Measurements from ENCODE around the gene CLDN14. TPM values are rescaled to one million over a fixed set of nuclear protein-coding genes. Genes with fewer than 3 reads are reported as not detected.

The CLDN14 gene
- total RNA-seq, 1 donor from 2014 or later, result not detected

GRCh38 chr21:36454093-36454531, 25.8 kb downstream of the CLDN14 start:
- H3K27ac Mint-ChIP-seq (ENCODE audit: unreplicated experiment), result peak overlapping the region; percentile 5
- H3K36me3 Mint-ChIP-seq (ENCODE audit: low read depth, unreplicated experiment), result peaks cover 7% of the 10 kb centered on the region
- FAIRE-seq (no peak), DNase-seq (ENCODE audit: low read depth) (no peak)
- TF ChIP-seq, protein P1, sequence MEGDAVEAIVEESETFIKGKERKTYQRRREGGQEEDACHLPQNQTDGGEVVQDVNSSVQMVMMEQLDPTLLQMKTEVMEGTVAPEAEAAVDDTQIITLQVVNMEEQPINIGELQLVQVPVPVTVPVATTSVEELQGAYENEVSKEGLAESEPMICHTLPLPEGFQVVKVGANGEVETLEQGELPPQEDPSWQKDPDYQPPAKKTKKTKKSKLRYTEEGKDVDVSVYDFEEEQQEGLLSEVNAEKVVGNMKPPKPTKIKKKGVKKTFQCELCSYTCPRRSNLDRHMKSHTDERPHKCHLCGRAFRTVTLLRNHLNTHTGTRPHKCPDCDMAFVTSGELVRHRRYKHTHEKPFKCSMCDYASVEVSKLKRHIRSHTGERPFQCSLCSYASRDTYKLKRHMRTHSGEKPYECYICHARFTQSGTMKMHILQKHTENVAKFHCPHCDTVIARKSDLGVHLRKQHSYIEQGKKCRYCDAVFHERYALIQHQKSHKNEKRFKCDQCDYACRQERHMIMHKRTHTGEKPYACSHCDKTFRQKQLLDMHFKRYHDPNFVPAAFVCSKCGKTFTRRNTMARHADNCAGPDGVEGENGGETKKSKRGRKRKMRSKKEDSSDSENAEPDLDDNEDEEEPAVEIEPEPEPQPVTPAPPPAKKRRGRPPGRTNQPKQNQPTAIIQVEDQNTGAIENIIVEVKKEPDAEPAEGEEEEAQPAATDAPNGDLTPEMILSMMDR (IDR thresholded peaks at IDR 0.05; ENCODE audit: insufficient read depth, low read depth, low read length), result no peak
- TF ChIP-seq EZH2 (IDR thresholded peaks at IDR 0.05; ENCODE audit: insufficient read depth, low read length), result no peak
- H3K9ac ChIP-seq (ENCODE audit: low read length), result peak overlapping the region; percentile 30
- H2AFZ ChIP-seq (ENCODE audit: low read depth, low read length), result no peak overlapping the region
- no peaks in the 10 kb centered on the region for H3K27me3 ChIP-seq (ENCODE audit: insufficient read depth, low read length)
- H3K4me3 Mint-ChIP-seq (ENCODE audit: unreplicated experiment), result peak overlapping the region; percentile 22
- H3K9me3 Mint-ChIP-seq (ENCODE audit: unreplicated experiment), result peaks cover 3% of the 10 kb centered on the region
- no peak overlapping the region for H3K4me2 ChIP-seq (ENCODE audit: low read length)
- no peaks in the 10 kb centered on the region for H3K27me3 Mint-ChIP-seq (ENCODE audit: low read depth, unreplicated experiment)
- no peaks in the 10 kb centered on the region for H4K20me1 ChIP-seq (ENCODE audit: insufficient read depth, low read length)
- H3K27ac ChIP-seq (ENCODE audit: low read depth, low read length), result no peak overlapping the region
- H3K4me1 Mint-ChIP-seq (ENCODE audit: low read depth, unreplicated experiment), result peaks cover 20% of the 10 kb centered on the region
- H3K9me3 ChIP-seq (ENCODE audit: insufficient read depth, low read depth, low read length), result no peaks in the 10 kb centered on the region
- H3K36me3 ChIP-seq (ENCODE audit: insufficient read depth, low read length), result no peaks in the 10 kb centered on the region
- peaks cover 15% of the 10 kb centered on the region for H3K4me1 ChIP-seq (ENCODE audit: insufficient read depth, low read length)
- no peak overlapping the region for H3K4me3 ChIP-seq (ENCODE audit: insufficient read depth, low read depth, low read length)
- peaks cover 4% of the 10 kb centered on the region for H3K79me2 ChIP-seq (ENCODE audit: insufficient read depth, low read length)

DNA sequence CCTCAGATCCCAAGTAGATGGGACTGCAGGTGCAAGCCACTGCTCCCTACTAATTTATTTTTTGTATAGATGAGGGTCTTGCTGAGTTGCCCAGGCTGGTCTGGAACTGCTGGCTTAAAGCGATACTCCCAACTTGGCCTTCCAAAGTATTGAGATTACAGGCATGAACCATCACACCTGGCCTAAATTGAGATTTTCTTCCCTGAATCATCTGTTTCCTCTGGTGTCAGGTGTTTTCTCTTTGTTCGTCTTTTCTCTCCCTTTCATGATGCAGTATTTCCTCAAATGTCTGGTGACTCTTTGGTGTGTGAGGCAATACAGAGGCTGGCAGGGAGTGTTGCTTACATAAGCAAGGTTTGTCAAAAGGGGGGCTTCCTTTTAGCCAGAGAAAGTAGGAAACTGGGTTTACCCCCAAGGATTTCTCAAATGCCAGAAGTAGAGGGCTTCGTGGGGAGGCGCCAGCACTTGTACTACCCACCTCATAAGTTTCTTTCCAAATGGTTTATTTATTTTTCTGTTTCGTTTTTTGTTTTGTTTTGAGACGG, 27.6 kb downstream of the CLDN14 start:
- Histone ChIP-seq H3K79me2 (ENCODE audit: insufficient read depth, low read length) (peaks cover 4% of the 10 kb centered on the region), H3K4me2 (ENCODE audit: low read length) (no peak overlapping the region), H3K4me1 (ENCODE audit: insufficient read depth, low read length) (peaks cover 15% of the 10 kb centered on the region), H3K9me3 (ENCODE audit: insufficient read depth, low read depth, low read length) (no peaks in the 10 kb centered on the region), H3K27ac (ENCODE audit: low read depth, low read length) (no peak overlapping the region), H3K27me3 (ENCODE audit: insufficient read depth, low read length) (no peaks in the 10 kb centered on the region), H2AFZ (ENCODE audit: low read depth, low read length) (no peak overlapping the region), H3K4me3 (ENCODE audit: insufficient read depth, low read depth, low read length) (no peak overlapping the region), H3K9ac (ENCODE audit: low read length) (no peak overlapping the region), H3K36me3 (ENCODE audit: insufficient read depth, low read length) (no peaks in the 10 kb centered on the region), H4K20me1 (ENCODE audit: insufficient read depth, low read length) (no peaks in the 10 kb centered on the region)
- no peak for DNase-seq (ENCODE audit: low read depth)
- peaks cover 28% of the 10 kb centered on the region for H3K4me1 Mint-ChIP-seq (ENCODE audit: low read depth, unreplicated experiment)
- H3K4me3 Mint-ChIP-seq (ENCODE audit: unreplicated experiment), result no peak overlapping the region
- H3K27me3 Mint-ChIP-seq (ENCODE audit: low read depth, unreplicated experiment), result no peaks in the 10 kb centered on the region
- no peak for TF ChIP-seq EZH2 (IDR thresholded peaks at IDR 0.05; ENCODE audit: insufficient read depth, low read length)
- TF ChIP-seq, protein P1 (IDR thresholded peaks at IDR 0.05; ENCODE audit: insufficient read depth, low read depth, low read length), result no peak
- H3K36me3 Mint-ChIP-seq (ENCODE audit: low read depth, unreplicated experiment), result peaks cover 7% of the 10 kb centered on the region
- peaks cover 3% of the 10 kb centered on the region for H3K9me3 Mint-ChIP-seq (ENCODE audit: unreplicated experiment)
- no peak for FAIRE-seq
- H3K27ac Mint-ChIP-seq (ENCODE audit: unreplicated experiment), result no peak overlapping the region

DNA sequence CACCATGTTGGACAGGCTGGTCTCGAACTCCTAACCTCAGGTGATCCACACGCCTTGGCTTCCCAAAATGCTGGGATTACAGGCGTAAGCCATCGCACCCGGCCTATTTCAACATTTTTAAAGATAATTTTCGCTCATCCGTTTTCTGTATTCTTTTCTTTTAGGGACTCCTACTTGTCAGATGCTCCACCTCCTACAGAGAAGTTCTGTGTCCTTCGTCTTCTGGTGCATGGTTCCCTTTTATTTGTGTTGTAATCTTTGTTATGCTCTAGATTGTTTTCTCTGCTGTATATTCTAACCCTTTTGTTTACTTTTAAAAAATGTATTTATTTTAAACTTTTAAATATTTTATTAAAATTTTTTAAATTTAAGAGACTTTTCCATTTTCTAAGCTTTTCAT, 28.4 kb downstream of the CLDN14 start:
- DNase-seq (ENCODE audit: low read depth), result no peak
- no peak overlapping the region for H3K4me3 ChIP-seq (ENCODE audit: insufficient read depth, low read depth, low read length)
- no peak for FAIRE-seq
- H2AFZ ChIP-seq (ENCODE audit: low read depth, low read length), result no peak overlapping the region
- H3K9me3 ChIP-seq (ENCODE audit: insufficient read depth, low read depth, low read length), result no peaks in the 10 kb centered on the region
- Mint-ChIP-seq H3K36me3 (ENCODE audit: low read depth, unreplicated experiment) (peaks cover 5% of the 10 kb centered on the region), H3K9me3 (ENCODE audit: unreplicated experiment) (peaks cover 3% of the 10 kb centered on the region), H3K4me1 (ENCODE audit: low read depth, unreplicated experiment) (peaks cover 32% of the 10 kb centered on the region), H3K27me3 (ENCODE audit: low read depth, unreplicated experiment) (no peaks in the 10 kb centered on the region), H3K27ac (ENCODE audit: unreplicated experiment) (peak overlapping the region; percentile 58), H3K4me3 (ENCODE audit: unreplicated experiment) (no peak overlapping the region)
- no peak overlapping the region for H3K4me2 ChIP-seq (ENCODE audit: low read length)
- no peak overlapping the region for H3K9ac ChIP-seq (ENCODE audit: low read length)
- H3K27me3 ChIP-seq (ENCODE audit: insufficient read depth, low read length), result no peaks in the 10 kb centered on the region
- peaks cover 3% of the 10 kb centered on the region for H3K36me3 ChIP-seq (ENCODE audit: insufficient read depth, low read length)
- no peak overlapping the region for H3K27ac ChIP-seq (ENCODE audit: low read depth, low read length)
- H4K20me1 ChIP-seq (ENCODE audit: insufficient read depth, low read length), result no peaks in the 10 kb centered on the region
- H3K4me1 ChIP-seq (ENCODE audit: insufficient read depth, low read length), result peaks cover 17% of the 10 kb centered on the region
- no peak for TF ChIP-seq EZH2 (IDR thresholded peaks at IDR 0.05; ENCODE audit: insufficient read depth, low read length)
- TF ChIP-seq, protein P1 (IDR thresholded peaks at IDR 0.05; ENCODE audit: insufficient read depth, low read depth, low read length), result no peak
- H3K79me2 ChIP-seq (ENCODE audit: insufficient read depth, low read length), result peaks cover 4% of the 10 kb centered on the region

All from astrocyte (in vitro differentiated cells and primary cell).